K562 (cell line): ENCODE data around the gene FGGY. TPM values are rescaled to one million over a fixed set of nuclear protein-coding genes. Genes with fewer than 3 reads are reported as not detected.

Experiments used
- ATAC-seq: fragments of 200-7000 bp; cut with Tn5 transposase; 3 replicates; pipeline ENCODE4 v1.9.1; 2020; ENCODE audit warnings: moderate library complexity
- BruUV-seq: library from RNA; stranded (reverse); fragments of 400-500 nt; replicated peaks from 2 replicates; lab custom pipeline; 2021; lab: Mats Ljungman, UMichigan
- CTCF ChIA-PET: fragments of 300-600 bp; formaldehyde crosslinking; extraction: SDS; loops from one replicate; lab custom pipeline; 2021; ENCODE audit warnings: low intra/inter-chr PET ratio; lab: Yijun Ruan, JAX
- POLR2A ChIA-PET: fragments of 300-600, 350-650 bp; sonication (Branson Sonifier 250); formaldehyde crosslinking; extraction: SDS; loops from one replicate; lab custom pipeline; 2021; ENCODE audit warnings: antibody characterized with exemption, inconsistent platforms; lab: Yijun Ruan, JAX
- DNase-seq, 4 experiments: peaks; one replicate each; pipeline versions ENCODE4 v3.0.0 to v3.0.0-alpha.2; 2011 to 2018; ENCODE audit warnings: low spot score in 3 of 4, mixed read lengths in 3 of 4; ENCODE audit errors: extremely low read depth in 1 of 4
- FAIRE-seq: peaks from 2 replicates; lab custom pipeline; 2011; peaks lifted over from hg19 to GRCh38; lab: Jason Lieb, UNC
- H2AFZ ChIP-seq: 2 replicates; pipeline ENCODE4 v1.6.0; 2011; ENCODE audit warnings: low read depth, low read length, control low read depth, inconsistent platforms
- H3K27ac ChIP-seq: fragments of 200-600 bp; 3 replicates; pipeline ENCODE4 v1.8.0; 2011; ENCODE audit warnings: low read depth, mild to moderate bottlenecking, control low read depth, inconsistent platforms, low read length, moderate library complexity, mixed read lengths; ENCODE audit errors: extremely low read depth
- H3K27me3 ChIP-seq, 2 experiments: fragments of 300-600 bp in 1 of 2; 2 replicates in 1 of 2; 3 replicates in 1 of 2; pipeline versions ENCODE4 v1.6.0 to v1.8.0; 2011; ENCODE audit warnings: inconsistent platforms in 2 of 2, low read length in 2 of 2, mild to moderate bottlenecking in 1 of 2, mixed read lengths in 1 of 2, moderate library complexity in 1 of 2; ENCODE audit not compliant: control insufficient read depth in 2 of 2, insufficient read depth in 2 of 2
- H3K36me3 ChIP-seq: fragments of 300-600 bp; 3 replicates; pipeline ENCODE4 v1.8.0; 2011; ENCODE audit warnings: mild to moderate bottlenecking, low read length, inconsistent platforms; ENCODE audit not compliant: control insufficient read depth, insufficient read depth
- H3K4me1 ChIP-seq, 2 experiments: fragments of 200-600 bp in 1 of 2; replicated peaks in 1 of 2; 2 replicates in 1 of 2; 3 replicates in 1 of 2; pipeline versions ENCODE4 v1.5.1 to v1.8.0; 2011; ENCODE audit warnings: inconsistent platforms in 2 of 2, low read length in 2 of 2, mild to moderate bottlenecking in 1 of 2, mixed read lengths in 1 of 2, moderate library complexity in 1 of 2; ENCODE audit not compliant: control insufficient read depth in 2 of 2, insufficient read depth in 2 of 2
- H3K4me2 ChIP-seq: 2 replicates; pipeline ENCODE4 v1.6.1; 2011; ENCODE audit warnings: low read length, control low read depth, inconsistent platforms, mixed read lengths; ENCODE audit not compliant: insufficient read depth
- H3K4me3 ChIP-seq: fragments of 200-600 bp; sonication (generic), shearing (Covaris generic); 2 replicates; pipeline ENCODE4 v1.5.1; 2016; ENCODE audit warnings: control low read depth, inconsistent platforms
- H3K79me2 ChIP-seq: fragments of 200-600 bp; 3 replicates; pipeline ENCODE4 v1.8.0; 2011; ENCODE audit warnings: low read length, inconsistent platforms; ENCODE audit not compliant: control insufficient read depth, insufficient read depth
- H3K9ac ChIP-seq, 2 experiments: 2 replicates each; pipeline versions ENCODE4 v1.6.0 to v1.6.1; 2011; ENCODE audit warnings: low read depth in 2 of 2, low read length in 2 of 2, control low read depth in 1 of 2, inconsistent platforms in 1 of 2, mild to moderate bottlenecking in 1 of 2, mixed read lengths in 1 of 2; ENCODE audit not compliant: insufficient read depth in 1 of 2
- H3K9me1 ChIP-seq: one replicate; pipeline ENCODE4 v1.6.0; 2011; ENCODE audit warnings: inconsistent platforms, mild to moderate bottlenecking, low read length, moderate library complexity; ENCODE audit not compliant: control insufficient read depth, insufficient read depth
- H3K9me3 ChIP-seq: replicated peaks from 2 replicates; pipeline ENCODE4 v1.5.1; 2011; ENCODE audit warnings: low read depth, low read length, inconsistent platforms; ENCODE audit not compliant: control insufficient read depth, insufficient read depth
- H4K20me1 ChIP-seq: replicated peaks from 2 replicates; pipeline ENCODE4 v1.6.1; 2011; ENCODE audit warnings: low read length, inconsistent platforms, mixed read lengths; ENCODE audit not compliant: control insufficient read depth, insufficient read depth
- ARID3A ChIP-seq: IDR thresholded peaks from 2 replicates; pipeline ENCODE4 v1.6.1; 2012; ENCODE audit warnings: low read depth, low read length, improper control_type of control experiment, borderline replicate concordance
- FOXK2 ChIP-seq, 2 experiments: fragments of 450-650 bp; IDR thresholded peaks in 1 of 2; conservative IDR thresholded peaks in 1 of 2; 2 replicates each; pipeline ENCODE4 v1.6.1; 2016; ENCODE audit warnings: low read depth in 2 of 2, mild to moderate bottlenecking in 1 of 2
- PYGO2 ChIP-seq: fragments of 450-650 bp; IDR thresholded peaks from 2 replicates; pipeline ENCODE4 v1.6.1; 2016; ENCODE audit warnings: mild to moderate bottlenecking, missing genetic modification characterization, moderate library complexity, missing compliant biosample characterization
- RBM34 ChIP-seq: fragments of 200-400 bp; formaldehyde crosslinking; IDR thresholded peaks from 2 replicates; pipeline ENCODE4 v1.6.1; 2018; ENCODE audit warnings: low read length, borderline replicate concordance; ENCODE audit not compliant: insufficient read depth
- ZNF277 ChIP-seq: fragments of 250-450 bp; sonication (Bioruptor Pico); IDR thresholded peaks from 2 replicates; pipeline ENCODE4 v1.8.0; 2022; ENCODE audit warnings: inconsistent platforms, mild to moderate bottlenecking, moderate library complexity, borderline replicate concordance
- ZNF830 ChIP-seq: fragments of 250-450 bp; sonication (Bioruptor Pico); IDR thresholded peaks from 2 replicates; pipeline ENCODE4 v1.5.0; 2021; ENCODE audit warnings: mild to moderate bottlenecking
- WGBS: fragments of 100-300 bp; shearing (Covaris generic); methylation state at CpG from one replicate; pipeline ENCODE4 v1.1.6; 2016; ENCODE audit warnings: low coverage, mixed read lengths; ENCODE audit not compliant: insufficient coverage; ENCODE audit errors: missing lambda C conversion rate; 5-methylcytosine and 5-hydroxymethylcytosine counted together
- in situ Hi-C: fragments of 300-500 bp; cut with MboI; formaldehyde crosslinking; loops from 4 replicates; pipeline ENCODE4 v1.15.0; 2018; ENCODE audit warnings: inconsistent platforms, mixed read lengths
- intact Hi-C: fragments of 100-400 bp; cut with micrococcal nuclease; formaldehyde crosslinking; loops from 2 replicates; pipeline ENCODE4 v1.14.2; 2022
- polyA plus RNA-seq, 8 experiments: library from polyadenylated mRNA; depleted of rRNA in 4 of 8; stranded (reverse) in 5 of 8; unstranded in 3 of 8; fragments of >200 nt; fragmentation: Nextera tagmentation in 2 of 8; fragmentation: Illumina TruSeq in 1 of 8; extraction: Ambion mirVana in 2 of 8; extraction: Trizol in 1 of 8; gene quantifications; 2 replicates each; pipeline versions ENCODE4 v1.2.1 to v1.2.3, GENCODE V29; 2011 to 2014; ENCODE audit warnings: inconsistent platforms in 1 of 8, missing spikeins in 1 of 8
- total RNA-seq, 7 experiments: library from RNA; depleted of rRNA in 6 of 7; stranded (reverse); fragments of >200 nt in 6 of 7; fragmentation: Illumina TruSeq in 2 of 7; extraction: Trizol in 2 of 7; gene quantifications; 2 replicates each; pipeline versions ENCODE4 v1.2.1 to v1.2.3, GENCODE V29; 2011 to 2021; ENCODE audit warnings: low replicate concordance in 1 of 7

FGGY gene
- total and polyA plus RNA-seq, 9 of the 15 experiments (the other 6 are each of a cell fraction or from before 2014, with no cell fraction given), result 9.7 to 19.2 (median 12.6) TPM

- H3K9me3 ChIP-seq, result no peaks in the 10 kb centered on the region
- no peak for DNase-seq
- H3K27ac ChIP-seq, result no peak overlapping the region
- no peaks in the 10 kb centered on the region for H3K9me1 ChIP-seq
- no TSS peak for BruUV-seq
- 55% methylated on average over 6 of the region's 6 CpGs for WGBS
- no peaks in the 10 kb centered on the region for H4K20me1 ChIP-seq
- ATAC-seq, result no peak
- no peak overlapping the region for H3K9ac ChIP-seq
- in situ Hi-C loops, result no loop called here
- no peak for TF ChIP-seq RBM34
- no peak for TF ChIP-seq FOXK2 (conservative IDR thresholded peaks at IDR 0.05 in 1 of 2, IDR thresholded peaks at IDR 0.05 in 1 of 2; ENCODE audit: low read depth in 2 of 2)
- TF ChIP-seq ZNF277 (CRISPR knock-in tag), result no peak
- no peak for TF ChIP-seq ARID3A
- TF ChIP-seq ZNF830 (CRISPR knock-in tag), result no peak
- no peak for TF ChIP-seq PYGO2
- H2AFZ ChIP-seq, result no peak overlapping the region
- ChIA-PET CTCF (no interaction called here), POLR2A (interaction anchor here (0.7 kb wide), 1 partner anchor 11 kb away, joined by 3 read pairs; no protein-coding TSS in a partner anchor)
- peaks cover 0 to 8% of the 10 kb centered on the region in 2 experiments; a peak in 1 of 5 replicates for H3K4me1 ChIP-seq
- H3K36me3 ChIP-seq, result no peaks in the 10 kb centered on the region
- no peak overlapping the region for H3K4me2 ChIP-seq
- FAIRE-seq, result no peak
- intact Hi-C loops, result no loop called here
- no peaks in the 10 kb centered on the region for H3K79me2 ChIP-seq
- H3K27me3 ChIP-seq, result no peaks in the 10 kb centered on the region
- no peak overlapping the region for H3K4me3 ChIP-seq
Measured at GRCh38 chr1:59444520-59444919, 147.6 kb downstream of the FGGY start.
